ENCODE measurements around the gene GXYLT2.

GXYLT2 gene

DNA sequence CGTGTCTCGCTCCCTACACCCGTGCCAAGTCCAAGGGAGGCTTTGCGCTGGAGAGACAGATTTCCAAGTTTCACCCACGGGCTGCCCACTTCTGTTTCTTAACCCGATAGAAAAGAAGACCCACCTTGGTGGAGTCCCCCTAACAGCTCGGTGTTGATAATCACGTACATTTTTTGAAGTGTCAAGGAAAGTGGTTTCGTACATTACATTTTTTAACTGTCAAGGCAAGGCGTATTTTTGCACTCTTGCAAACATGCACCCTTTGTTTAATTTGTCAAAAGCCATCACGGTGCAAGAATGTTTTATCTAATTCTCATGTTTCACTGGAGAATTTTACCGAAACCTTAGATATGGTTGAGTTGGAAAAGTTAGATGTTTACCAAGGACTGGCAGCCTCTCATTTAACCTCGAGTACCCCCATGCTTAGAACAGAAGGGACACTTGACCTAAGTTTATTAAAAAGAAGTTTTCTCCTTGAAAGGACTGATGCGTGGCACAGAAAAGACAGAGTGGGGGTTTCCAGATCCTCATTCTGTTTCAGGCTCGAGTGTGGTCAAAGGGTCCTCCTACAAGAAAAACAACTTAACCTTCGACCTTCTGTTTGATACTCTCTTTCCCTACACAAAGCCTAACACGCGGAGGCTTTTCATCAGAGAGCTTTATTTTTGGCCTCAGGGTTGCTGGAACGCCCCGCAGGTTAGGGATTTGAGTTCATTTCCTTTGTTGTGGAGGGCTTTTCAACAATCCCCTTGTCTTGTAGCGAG, 882 bp downstream of the GXYLT2 start:
- H3K27ac ChIP-seq = peak overlapping the region; percentile 33
- TF ChIP-seq ZFX (IDR thresholded peaks at IDR 0.05) = no peak
- TF ChIP-seq, protein P1, sequence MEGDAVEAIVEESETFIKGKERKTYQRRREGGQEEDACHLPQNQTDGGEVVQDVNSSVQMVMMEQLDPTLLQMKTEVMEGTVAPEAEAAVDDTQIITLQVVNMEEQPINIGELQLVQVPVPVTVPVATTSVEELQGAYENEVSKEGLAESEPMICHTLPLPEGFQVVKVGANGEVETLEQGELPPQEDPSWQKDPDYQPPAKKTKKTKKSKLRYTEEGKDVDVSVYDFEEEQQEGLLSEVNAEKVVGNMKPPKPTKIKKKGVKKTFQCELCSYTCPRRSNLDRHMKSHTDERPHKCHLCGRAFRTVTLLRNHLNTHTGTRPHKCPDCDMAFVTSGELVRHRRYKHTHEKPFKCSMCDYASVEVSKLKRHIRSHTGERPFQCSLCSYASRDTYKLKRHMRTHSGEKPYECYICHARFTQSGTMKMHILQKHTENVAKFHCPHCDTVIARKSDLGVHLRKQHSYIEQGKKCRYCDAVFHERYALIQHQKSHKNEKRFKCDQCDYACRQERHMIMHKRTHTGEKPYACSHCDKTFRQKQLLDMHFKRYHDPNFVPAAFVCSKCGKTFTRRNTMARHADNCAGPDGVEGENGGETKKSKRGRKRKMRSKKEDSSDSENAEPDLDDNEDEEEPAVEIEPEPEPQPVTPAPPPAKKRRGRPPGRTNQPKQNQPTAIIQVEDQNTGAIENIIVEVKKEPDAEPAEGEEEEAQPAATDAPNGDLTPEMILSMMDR (conservative IDR thresholded peaks at IDR 0.05) = peak; percentile 27; the same call in 1 of the 2 replicates

DNA sequence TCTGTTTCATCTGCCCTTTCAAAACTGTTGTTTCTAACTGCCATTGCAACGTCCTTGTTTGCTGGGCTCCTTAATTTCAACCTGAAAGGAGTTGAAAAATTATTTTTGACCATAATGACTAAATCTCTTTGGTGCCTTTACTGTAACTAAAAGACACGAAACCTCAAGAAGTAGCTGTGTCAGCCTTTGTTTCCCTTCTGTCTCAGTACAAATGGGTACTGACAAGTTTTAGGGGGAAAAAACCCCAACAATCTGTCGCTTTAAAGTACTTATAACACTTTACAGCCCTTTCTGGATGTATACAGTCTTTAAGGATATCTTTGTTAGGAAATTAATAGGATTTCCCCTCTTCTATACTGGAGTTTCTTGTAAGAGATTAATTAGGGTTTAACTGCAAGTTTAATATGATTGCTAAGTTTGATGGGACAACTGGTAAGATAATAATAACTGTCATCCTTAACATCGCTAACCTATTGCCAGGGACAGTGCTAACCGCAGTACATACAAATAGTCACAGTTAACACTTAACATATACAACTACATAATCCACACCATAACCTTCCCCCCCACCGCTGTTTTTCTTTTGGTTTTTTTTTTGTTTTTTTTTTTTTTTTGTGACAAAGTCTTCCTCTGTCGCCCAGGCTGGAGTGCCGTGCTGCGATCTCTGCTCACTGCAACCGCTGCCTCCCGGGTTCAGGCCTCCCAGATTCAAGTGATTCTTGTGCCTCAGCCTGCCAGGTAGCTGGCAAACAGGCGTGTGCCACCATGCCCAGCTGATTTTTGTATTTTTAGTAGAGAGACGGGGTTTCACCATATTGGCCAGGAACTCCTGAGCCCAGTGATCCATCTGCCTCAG, 1.7 kb downstream of the GXYLT2 start:
- H3K27ac ChIP-seq = no peak overlapping the region
- TF ChIP-seq, protein P1 (conservative IDR thresholded peaks at IDR 0.05) = no peak
- TF ChIP-seq ZFX (IDR thresholded peaks at IDR 0.05) = no peak

DNA sequence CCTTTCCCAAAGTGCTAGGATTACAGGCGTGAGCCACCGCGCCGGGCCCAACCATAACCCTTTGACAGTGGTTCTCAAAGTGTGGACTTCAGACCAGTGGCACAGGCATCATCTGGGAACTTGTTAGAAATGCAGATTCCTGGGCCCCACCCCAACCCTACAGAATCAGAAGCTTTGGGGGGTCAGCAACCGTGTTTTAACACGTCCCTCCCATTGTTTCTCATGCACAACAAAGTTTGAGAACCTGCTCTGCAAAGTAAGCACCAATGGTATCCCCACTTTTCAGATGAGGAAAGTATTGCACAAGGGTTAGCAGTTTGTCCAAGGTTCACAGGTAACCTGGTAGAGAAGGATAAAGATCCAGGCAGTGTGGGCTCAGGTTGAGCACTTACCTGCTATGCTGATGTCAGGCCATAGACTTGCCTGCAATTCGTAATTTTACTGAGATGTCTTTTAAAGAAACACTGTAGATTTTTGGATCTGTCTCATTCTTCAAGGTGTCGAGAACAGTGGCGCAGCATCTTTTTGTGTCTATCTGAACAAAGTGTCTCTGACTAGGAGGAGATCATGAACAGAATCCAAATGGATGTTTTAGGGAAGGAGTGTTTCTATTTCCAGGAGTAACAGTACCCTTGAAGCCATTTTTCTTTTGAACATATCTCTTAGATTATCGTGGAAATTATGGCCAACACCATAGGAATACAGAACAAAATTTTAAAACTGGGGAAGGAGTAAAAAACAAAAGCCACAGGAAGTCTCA, 2.5 kb downstream of the GXYLT2 start:
- no peak for TF ChIP-seq ZFX (IDR thresholded peaks at IDR 0.05)
- TF ChIP-seq, protein P1 (conservative IDR thresholded peaks at IDR 0.05) = no peak
- no peak overlapping the region for H3K27ac ChIP-seq

DNA sequence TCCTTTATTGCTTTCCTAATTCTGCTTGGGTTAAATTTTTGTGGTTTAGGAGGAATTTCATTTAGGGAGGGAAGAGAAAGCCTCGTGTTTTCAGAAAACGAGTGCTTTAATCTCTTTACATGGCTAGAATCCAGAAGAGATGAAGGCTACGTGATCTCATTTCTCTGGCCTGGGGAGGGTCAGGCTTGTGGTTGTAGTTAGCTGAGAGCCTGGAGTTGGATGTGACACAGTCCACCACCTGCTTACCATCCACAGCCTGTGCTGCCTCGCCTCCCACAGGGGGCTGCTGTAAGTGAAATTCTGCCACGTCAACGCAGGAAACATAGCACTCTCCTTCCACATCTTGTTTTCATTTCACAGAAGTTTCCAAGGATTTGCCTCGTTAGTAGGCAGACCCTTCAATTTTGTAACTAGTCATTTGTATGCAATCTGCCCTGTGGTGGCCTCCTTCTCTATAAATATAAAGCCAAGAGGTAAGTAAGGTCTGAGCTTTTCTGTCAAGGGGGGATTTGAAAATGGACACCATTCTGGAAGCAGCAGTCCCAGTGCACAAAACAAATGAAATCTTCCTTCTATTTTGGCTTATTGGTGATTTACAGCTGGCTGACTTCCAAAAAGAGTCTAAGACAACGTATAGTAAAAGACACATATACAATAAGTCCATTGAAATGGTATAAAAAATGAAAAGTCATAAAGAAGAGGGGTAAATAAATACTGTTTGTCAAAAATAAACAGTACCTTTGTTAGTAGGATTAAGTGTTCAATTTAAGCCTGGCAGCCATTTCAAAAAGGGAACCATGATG, 3.4 kb downstream of the GXYLT2 start:
- TF ChIP-seq, protein P1 (conservative IDR thresholded peaks at IDR 0.05) = no peak
- TF ChIP-seq ZFX (IDR thresholded peaks at IDR 0.05) = no peak
- H3K27ac ChIP-seq = no peak overlapping the region

- TF ChIP-seq, protein P1 (conservative IDR thresholded peaks at IDR 0.05) = no peak
- TF ChIP-seq ZFX (IDR thresholded peaks at IDR 0.05) = no peak
- H3K27ac ChIP-seq = no peak overlapping the region
Measured at GRCh38 chr3:72892081-72892775, 4.4 kb downstream of the GXYLT2 start.

GRCh38 chr3:72892870-72893269, 5.0 kb downstream of the GXYLT2 start:
- TF ChIP-seq ZFX (IDR thresholded peaks at IDR 0.05) = no peak
- TF ChIP-seq, protein P1 (conservative IDR thresholded peaks at IDR 0.05) = peak; percentile 29
- no peak overlapping the region for H3K27ac ChIP-seq
